Prostate gland (tissue), 2 donors: Measurements from ENCODE around the gene AMPH.

Experiments
- POLR2A ChIP-seq: fragments of 450-650 bp; IDR thresholded peaks from one replicate; pipeline ENCODE4 v1.6.1; 2016; ENCODE audit warnings: antibody characterized with exemption, mild to moderate bottlenecking
- POLR2AphosphoS5 ChIP-seq: sonication (generic); formaldehyde crosslinking; IDR thresholded peaks from one replicate; pipeline ENCODE4 v1.6.1; 2017; ENCODE audit warnings: antibody characterized with exemption
- TF ChIP-seq, protein P1 (sequence below), 4 experiments: fragments of 200-600 bp in 2 of 4; fragments of 450-650 bp in 2 of 4; sonication (generic) in 2 of 4; IDR thresholded peaks; 1 replicate in 3 of 4; 2 replicates in 1 of 4; pipeline ENCODE4 v1.5.1; 2016 to 2019; ENCODE audit warnings: antibody characterized with exemption in 4 of 4, mild to moderate bottlenecking in 2 of 4, moderate library complexity in 2 of 4

DNA sequence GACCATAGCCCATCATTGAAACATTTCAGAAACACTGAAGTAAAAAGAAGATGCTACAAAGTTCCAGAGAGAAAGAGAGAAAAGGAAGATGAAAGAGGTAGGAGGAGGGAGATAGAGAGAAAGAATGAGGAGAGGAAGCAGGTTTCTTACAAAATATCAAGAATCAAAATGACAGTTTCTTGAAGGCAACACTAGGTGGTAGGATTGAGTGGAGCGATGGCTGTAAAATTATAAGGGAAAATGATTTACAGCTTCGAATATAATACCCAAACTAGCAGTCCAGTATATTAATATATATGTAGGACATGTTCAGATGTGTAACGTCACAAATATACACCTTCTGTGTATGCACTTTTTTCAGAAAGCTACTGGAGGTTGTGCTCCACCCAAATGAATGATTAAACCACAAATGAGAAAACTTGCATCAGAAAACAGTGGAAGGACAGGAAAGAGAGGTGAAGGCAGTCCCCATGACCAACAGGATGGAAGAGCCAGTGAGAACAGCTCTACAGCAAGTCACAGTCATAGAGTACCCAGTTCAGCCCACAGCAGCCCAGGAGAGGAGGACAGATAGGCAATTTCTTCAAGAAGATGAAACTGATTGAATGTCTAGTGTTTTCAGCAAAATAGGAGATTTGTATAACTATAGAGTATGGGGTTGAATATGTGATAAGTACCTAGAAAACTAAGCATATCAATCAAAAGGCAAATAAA lies 206.3 kb downstream of the AMPH start:
- TF ChIP-seq, protein P1, sequence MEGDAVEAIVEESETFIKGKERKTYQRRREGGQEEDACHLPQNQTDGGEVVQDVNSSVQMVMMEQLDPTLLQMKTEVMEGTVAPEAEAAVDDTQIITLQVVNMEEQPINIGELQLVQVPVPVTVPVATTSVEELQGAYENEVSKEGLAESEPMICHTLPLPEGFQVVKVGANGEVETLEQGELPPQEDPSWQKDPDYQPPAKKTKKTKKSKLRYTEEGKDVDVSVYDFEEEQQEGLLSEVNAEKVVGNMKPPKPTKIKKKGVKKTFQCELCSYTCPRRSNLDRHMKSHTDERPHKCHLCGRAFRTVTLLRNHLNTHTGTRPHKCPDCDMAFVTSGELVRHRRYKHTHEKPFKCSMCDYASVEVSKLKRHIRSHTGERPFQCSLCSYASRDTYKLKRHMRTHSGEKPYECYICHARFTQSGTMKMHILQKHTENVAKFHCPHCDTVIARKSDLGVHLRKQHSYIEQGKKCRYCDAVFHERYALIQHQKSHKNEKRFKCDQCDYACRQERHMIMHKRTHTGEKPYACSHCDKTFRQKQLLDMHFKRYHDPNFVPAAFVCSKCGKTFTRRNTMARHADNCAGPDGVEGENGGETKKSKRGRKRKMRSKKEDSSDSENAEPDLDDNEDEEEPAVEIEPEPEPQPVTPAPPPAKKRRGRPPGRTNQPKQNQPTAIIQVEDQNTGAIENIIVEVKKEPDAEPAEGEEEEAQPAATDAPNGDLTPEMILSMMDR (IDR thresholded peaks at IDR 0.05) = no peak
- TF ChIP-seq POLR2A = no peak
- no peak for TF ChIP-seq POLR2AphosphoS5
